Epithelial cell of esophagus (primary cell): ENCODE data around the gene PHGDH.

Experiments
- DNase-seq: peaks from one replicate; pipeline ENCODE4 v3.0.0; 2010; ENCODE audit warnings: low read depth
- H3K4me3 ChIP-seq: 2 replicates; pipeline ENCODE4 v1.5.1; 2011; ENCODE audit warnings: mild to moderate bottlenecking, low read length, control low read depth
- TF ChIP-seq, protein P1 (sequence below): IDR thresholded peaks from 2 replicates; pipeline ENCODE4 v1.5.1; 2011; ENCODE audit warnings: low read depth, mild to moderate bottlenecking, low read length, control low read depth, inconsistent platforms; ENCODE audit not compliant: insufficient read depth; ENCODE audit errors: missing control alignments

The PHGDH gene

DNA sequence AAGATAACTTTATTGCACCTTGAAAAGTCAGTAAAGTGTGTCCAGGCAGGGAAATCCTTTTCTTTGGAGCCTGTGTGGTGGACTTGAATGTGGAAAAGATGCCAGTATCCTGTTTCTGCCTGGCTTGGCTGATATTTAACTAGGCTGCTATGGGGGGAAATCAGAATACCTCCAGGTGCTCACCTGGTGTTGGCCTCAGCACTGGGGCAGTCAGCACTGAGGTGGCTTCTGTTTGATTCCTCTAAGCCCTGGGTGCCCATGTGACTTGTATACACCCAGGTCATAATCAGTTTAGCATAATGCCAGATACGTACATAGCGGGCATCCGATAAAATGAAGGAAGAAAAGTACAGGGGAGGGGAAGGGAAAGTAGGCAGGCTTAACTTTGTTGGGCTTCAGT lies 7.2 kb downstream of the PHGDH start:
- DNase-seq: no peak
- TF ChIP-seq, protein P1, sequence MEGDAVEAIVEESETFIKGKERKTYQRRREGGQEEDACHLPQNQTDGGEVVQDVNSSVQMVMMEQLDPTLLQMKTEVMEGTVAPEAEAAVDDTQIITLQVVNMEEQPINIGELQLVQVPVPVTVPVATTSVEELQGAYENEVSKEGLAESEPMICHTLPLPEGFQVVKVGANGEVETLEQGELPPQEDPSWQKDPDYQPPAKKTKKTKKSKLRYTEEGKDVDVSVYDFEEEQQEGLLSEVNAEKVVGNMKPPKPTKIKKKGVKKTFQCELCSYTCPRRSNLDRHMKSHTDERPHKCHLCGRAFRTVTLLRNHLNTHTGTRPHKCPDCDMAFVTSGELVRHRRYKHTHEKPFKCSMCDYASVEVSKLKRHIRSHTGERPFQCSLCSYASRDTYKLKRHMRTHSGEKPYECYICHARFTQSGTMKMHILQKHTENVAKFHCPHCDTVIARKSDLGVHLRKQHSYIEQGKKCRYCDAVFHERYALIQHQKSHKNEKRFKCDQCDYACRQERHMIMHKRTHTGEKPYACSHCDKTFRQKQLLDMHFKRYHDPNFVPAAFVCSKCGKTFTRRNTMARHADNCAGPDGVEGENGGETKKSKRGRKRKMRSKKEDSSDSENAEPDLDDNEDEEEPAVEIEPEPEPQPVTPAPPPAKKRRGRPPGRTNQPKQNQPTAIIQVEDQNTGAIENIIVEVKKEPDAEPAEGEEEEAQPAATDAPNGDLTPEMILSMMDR: no peak
- no peak overlapping the region for H3K4me3 ChIP-seq

GRCh38 chr1:119720866-119721440 lies 9.2 kb downstream of the PHGDH start:
- DNase-seq: no peak
- H3K4me3 ChIP-seq: no peak overlapping the region
- TF ChIP-seq, protein P1: no peak

DNA sequence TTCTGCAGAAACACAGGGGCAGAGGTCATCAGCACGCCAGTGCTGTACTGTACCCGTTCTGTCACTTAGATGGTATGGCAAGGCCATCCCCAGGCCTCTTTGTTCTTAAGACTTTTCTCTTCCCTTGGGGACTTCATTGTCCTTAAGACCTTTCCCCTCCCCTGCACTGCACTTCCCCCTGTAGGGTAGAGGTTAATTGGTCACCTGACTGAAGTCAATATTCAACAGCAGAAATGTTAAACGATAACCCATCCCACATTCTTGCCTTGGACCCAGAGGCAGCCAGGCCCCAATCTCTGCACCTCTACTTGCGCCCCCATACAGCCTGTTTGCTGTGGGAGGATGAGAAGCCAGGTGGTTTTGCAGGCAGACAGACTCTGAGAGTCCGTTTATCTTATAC lies 10.2 kb downstream of the PHGDH start:
- H3K4me3 ChIP-seq: no peak overlapping the region
- TF ChIP-seq, protein P1: no peak
- no peak for DNase-seq

GRCh38 chr1:119724611-119725218 lies 13.0 kb downstream of the PHGDH start:
- H3K4me3 ChIP-seq: no peak overlapping the region
- TF ChIP-seq, protein P1: no peak
- DNase-seq: no peak

DNA sequence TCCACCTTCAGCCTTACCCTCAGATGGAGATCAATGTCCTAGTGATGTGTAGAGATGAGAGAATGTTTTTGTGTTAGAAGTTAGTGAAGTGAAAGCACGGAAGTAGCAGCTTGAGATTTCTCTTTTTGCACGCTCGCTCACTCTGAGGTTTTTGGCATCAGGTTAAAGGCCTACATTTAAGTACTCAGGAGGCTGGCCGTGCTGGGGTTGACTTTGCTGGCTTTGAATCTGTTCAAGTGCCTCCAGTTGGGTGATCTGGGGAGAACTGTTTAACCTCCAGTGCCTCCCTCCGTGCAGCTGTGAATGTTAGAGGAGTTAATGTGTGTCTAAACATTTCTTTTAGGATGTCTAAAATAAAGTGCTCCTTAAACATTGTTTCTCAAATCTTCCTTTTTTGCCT lies 13.9 kb downstream of the PHGDH start:
- no peak for DNase-seq

GRCh38 chr1:119727991-119728390 lies 16.3 kb downstream of the PHGDH start:
- TF ChIP-seq, protein P1: no peak
- DNase-seq: no peak
- H3K4me3 ChIP-seq: no peak overlapping the region

More for the DNA sequence above, 13.9 kb downstream of the PHGDH start:
- TF ChIP-seq, protein P1: no peak
- H3K4me3 ChIP-seq: no peak overlapping the region

DNA sequence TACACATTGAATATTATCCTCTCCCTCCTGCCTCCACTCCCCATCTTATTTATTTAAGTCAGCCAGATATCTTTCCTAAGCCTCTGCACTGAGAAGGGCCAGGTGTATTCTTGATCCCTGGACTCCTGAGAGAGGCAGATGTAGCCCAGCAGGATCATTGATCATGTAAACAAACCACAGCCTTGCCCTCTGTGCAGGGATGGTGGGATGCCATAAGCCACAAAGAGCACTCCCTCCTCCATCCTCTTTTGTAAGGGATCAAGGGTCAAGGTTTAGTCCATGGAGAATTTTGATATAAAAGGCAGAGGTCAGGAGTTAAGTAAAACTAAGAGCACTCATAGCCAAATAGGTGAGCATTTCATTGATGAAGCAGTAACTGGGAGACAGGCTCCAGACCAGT lies 17.3 kb downstream of the PHGDH start:
- no peak overlapping the region for H3K4me3 ChIP-seq
- TF ChIP-seq, protein P1: no peak
- no peak for DNase-seq
